ENCODE measurements around the gene THBS3. TPM values are rescaled to one million over a fixed set of nuclear protein-coding genes. Genes with fewer than 3 reads are reported as not detected.
"Not testable (repeated sequence)": the region's sequence is repeated elsewhere in the genome, so short reads cannot be mapped to it uniquely, and the experiment has no call there.

THBS3 gene
- polyA plus RNA-seq (ENCODE audit: insufficient read length) = 49.6 TPM
- long read RNA-seq, donor 1, partial matches to known transcripts = 0 of 2 reads
- long read RNA-seq, donor 1, other reads (novel, unspliced or antisense) = 0 of 2 reads
- long read RNA-seq, donor 2, partial matches to known transcripts = 0 of 1 reads
- long read RNA-seq, donor 2, other reads (novel, unspliced or antisense) = 0 of 1 reads
- long read RNA-seq, donor 3, partial matches to known transcripts = 0 of 2 reads
- long read RNA-seq, donor 3, other reads (novel, unspliced or antisense) = 0 of 2 reads
- long read RNA-seq, donor 4 = 0 reads
- long read RNA-seq, donor 5, partial matches to known transcripts = 0 of 1 reads
- long read RNA-seq, donor 5, other reads (novel, unspliced or antisense) = 0 of 1 reads
- long read RNA-seq, donor 6, partial matches to known transcripts = 0 of 3 reads
- long read RNA-seq, donor 6, other reads (novel, unspliced or antisense) = 0 of 3 reads
- long read RNA-seq, donor 7, partial matches to known transcripts = 0 of 3 reads
- long read RNA-seq, donor 7, other reads (novel, unspliced or antisense) = 0 of 3 reads
- long read RNA-seq, donor 8, partial matches to known transcripts = 0 of 1 reads
- long read RNA-seq, donor 8, other reads (novel, unspliced or antisense) = 0 of 1 reads

DNA sequence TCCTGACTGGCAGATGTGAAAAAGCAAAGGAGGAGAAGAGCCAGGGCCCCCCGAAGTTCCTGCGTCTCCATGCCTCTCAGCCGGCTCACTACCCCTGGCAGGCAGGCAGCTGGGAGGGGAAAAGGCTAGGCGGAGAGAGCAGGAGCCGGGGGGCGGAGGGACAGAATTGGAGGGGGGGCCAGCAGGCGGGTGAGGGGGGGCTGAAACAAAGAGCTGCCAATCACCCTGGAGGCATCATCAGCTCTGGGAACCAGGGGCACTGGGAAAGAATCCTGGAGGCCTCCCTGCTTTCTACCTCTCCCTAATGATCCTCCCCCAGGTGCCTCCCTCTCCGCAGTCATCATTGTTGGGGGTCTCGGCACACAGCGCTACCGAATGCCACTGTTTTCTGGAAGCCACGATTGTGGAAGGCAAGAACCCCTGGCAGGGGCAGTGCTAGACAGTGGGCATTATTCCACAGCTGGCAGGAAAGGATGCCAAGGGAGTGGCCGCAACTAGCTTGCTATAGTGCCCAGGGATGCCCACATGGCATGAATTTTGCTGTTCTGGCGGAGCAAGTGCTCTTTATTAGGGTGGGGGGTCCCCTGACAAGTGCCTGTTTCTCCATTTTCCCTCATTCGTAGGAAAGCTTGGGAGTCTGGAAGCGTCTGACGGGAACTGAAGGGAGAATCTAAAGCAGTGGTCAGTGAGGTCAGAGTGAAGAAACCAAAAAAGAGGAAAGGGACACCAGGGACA lies at the start of gene THBS3:
TSS of gene THBS3 (minus strand) at position 92 of the 735 bp plus-strand sequence. CDS start at position 71, 21 bp downstream.
- no peak for DNase-seq

DNA sequence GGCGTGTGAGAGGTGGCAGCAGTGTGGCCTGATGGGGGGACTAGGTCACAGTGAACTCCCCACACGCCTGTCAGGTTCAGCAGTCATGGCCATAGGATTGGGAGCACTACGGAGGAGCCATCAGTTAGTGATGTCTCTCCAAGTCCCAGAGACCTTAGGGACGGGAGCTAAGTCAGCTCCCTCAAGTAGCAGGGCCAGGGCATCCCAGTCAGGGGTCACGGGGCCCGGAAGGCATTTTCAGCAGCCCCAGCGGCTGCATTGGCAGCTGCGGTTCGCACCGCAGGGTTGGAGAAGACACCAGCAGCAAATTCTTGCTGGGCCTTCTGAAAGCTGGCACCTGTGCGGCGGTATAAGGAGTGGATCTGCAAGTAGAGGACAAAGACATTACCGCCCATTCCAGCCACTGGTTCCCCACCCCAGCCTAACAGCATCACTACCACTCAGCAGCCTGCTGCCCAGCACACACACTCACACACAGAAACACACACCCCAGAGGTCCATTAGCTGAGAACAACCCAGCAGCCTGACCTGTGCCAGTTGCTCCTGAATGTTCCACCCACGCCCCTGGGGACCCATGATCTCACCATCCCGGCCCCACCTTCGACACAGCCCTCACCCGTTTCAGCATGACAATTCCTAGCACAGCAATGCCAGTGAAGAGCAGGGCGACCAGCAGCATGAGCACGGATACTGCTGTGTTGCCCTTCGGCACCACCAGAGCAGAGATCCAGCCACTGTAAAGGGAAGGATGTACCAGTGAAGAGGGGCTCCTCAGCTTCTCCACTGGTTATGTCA lies 48.6 kb upstream of the THBS3 start:
- no peak for DNase-seq

DNA sequence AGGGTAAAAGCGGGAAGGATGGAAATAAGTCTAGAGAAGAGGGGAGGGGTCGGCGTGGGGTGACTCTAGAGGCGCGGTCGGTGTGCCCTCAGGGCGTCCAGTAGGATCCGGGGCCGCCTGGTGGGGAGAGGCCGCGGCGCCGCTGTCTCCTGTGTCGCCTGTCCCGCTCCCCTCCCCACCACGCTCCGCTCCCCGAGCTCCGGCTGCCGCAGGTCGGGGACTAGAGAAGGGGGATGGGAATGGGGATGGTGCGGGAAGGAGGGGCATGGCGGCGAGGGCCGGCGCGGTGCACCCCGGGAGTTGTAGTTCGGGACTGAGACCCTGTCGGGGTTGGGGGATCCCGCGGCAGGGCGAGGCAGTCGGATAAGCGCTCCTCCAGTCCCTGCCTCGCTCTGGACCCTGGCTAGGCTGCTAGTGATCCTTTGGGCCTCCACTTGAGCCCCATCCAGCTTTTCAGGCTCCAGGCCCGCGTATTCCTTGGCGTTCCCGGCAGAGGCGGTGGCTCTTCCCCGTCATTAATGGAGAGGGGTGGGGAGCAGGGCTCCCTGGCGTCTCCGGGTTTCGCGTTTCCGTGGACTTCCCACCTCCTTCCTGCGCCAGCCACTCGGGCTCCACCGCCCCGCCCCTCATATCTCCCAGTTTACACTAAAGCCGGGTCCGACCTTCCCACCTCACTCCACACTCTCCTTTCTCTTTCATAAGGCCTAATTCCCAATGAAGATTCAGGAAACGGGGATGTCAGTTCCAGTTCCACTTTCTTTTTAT lies 47.7 kb upstream of the THBS3 start, which contains the start of gene ENTREP3:
TSS of gene ENTREP3 (minus strand) at position 241 of the 765 bp plus-strand sequence. CDS start 606 bp downstream, outside the sequence.
- DNase-seq = peak; percentile 89

DNA sequence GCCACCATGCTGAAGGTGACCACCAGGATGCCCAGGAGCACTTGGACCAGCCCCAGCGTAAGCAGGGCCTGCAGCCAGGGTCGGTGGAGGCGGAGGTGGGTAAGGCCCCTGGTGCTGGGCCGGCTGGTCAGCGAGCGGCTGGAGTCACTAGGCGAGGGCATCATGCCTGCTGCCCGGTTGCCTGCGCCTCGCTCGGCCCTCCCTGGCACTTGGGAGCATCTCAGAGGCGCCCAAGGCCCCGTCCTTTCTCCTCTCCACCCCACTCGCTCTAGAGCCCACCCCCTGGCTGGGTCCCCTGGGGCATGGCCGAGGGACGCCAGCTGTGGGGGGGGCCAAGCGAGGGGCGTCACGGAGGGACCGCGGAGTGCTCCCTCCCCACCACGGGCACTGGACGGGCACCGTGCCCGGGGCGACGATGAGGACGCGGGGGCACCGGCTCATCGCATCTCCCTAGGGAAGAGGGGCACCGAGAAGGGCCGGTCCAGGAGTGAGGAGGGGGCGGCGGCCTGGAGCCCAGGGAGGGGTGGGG lies 47.1 kb upstream of the THBS3 start:
- DNase-seq = no peak

DNA sequence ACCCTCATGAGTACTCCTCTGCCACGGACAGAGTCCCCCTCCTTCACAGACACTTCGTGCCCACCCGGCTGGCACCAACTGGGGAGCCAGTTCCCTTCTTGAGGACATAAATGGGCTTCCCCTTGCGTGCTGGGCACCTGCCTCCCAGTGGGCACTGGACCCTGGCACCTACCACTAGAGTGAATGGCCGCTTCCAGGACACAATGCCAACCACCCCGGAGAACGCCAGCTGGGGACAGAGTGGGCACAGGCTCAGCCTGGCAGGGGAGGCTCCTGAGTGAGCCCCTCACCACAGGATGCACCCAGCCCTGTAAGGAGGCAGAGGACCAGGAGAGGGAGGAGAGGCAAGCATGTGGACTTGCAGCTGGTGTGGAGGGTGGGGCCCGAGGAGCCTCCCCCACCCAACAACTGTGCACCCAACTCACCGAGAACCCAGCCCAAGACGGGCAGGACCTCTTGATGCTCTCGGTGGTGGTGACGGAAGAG lies 46.6 kb upstream of the THBS3 start:
- DNase-seq = no peak

DNA sequence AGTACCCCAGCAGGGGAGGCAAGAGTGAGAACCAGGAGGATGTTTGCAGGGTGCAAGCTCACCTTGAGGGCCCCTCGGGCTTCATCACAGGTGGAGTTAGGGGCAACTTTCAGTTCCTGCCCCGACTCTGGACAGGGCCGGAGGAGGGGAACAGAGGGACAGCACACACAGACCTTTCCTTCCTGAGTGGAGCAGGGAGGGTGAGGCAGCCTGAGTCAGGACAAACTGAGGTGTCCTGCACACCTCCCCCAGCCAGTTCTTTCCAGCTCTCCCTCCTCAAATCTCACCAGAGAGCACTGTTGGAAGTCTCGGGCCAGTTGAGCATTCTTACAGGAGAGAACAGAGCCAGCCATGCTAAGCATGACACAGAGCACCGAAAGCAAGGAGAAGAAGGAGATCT lies 46.1 kb upstream of the THBS3 start:
- DNase-seq = no peak

DNA sequence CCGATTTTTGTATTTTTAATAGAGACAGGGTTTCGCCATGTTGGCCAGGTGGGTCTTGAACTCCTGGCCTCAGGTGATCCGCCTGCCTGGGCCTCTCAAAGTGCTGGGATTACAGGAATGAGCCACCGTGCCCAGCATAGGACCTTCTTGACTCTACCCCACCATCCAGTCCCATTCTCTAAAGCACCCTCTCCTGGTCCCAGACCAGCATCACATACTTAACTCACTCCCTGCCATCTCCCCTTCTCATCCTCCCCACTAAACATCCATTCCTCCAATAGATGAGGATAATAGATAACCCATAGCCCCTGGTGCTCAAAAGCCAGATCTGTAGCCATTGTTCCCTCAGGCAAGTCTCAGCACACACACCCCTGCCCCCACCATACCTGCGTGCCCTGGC lies 45.5 kb upstream of the THBS3 start:
- no peak for DNase-seq

DNA sequence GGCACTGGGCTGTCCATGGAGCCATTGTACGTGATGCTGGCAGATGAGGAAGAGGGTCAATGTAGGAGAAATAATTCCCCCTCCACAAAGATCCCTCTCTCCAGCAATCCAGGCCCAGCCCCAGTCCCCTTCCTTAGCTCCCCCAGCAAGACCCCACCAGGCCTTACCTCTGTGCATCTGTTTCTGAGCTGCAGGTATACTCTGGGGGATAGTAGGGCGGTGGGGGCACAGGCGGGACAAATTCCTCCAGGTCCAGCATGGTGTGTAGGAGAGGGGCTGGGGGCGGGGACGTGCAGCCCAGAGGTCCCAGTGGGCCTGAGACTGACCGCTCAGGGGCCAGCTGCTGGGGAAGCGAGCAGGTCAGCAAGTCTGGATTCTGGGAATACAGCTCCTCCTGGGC lies 43.9 kb upstream of the THBS3 start:
- DNase-seq = no peak

DNA sequence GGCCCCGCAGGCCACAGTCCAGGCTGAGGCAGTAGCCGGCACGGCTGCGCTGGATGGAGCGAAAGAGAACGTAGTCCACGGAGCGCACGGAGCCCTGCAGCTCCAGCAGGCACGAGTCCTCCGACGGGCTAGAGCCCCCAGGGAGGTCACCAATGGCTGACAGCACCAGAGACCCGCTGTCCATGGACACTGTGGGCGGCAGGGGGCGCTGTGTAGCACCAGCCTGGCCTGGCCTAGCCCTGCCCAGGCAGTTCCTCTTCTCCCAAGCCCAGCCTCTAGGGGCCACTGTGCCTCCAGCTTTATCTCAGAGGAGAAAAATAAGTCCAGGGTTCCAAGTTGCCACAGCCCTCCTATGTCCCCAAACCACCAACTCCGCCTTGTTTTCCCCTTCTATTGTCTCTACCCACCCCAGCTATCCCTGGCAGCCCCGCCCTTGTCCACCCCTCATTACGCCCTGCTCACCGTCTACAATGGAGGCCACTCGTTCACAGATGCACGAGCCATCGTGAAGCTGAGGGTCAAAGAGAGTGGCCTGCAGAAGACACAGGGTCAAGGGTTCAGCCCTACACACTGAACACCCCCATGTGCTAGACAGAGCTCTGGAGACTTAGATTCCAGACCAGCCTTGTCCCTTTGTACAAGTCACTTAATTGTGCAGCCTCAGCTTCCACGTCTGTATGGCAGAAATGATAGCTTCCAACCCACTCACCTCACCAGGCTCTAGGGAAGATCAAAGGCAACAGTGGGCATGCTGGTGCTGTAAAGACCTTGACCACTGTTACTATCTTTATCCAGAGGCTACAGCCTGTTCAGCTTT lies 43.1 kb upstream of the THBS3 start:
- DNase-seq = peak; percentile 94

DNA sequence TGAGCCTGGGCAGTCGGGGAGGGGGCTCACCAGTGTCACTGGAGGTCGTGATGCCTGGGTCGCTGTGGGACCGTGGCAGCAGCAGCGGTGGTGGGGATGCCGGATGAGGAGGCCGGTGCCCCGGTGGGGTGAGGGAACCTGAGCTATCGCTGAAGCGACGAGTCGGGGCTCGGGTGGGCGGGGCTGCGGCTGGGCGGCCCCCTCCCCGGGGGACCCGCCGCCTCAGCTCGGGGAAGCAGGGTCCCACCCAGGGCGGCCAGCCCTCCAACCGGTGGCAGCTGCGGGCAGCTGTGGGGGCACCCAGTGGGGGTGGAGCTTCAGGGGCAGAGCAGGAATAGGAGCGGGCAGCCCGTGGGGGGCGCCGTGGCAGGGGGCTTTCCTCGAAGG lies 42.5 kb upstream of the THBS3 start:
- DNase-seq = no peak

DNA sequence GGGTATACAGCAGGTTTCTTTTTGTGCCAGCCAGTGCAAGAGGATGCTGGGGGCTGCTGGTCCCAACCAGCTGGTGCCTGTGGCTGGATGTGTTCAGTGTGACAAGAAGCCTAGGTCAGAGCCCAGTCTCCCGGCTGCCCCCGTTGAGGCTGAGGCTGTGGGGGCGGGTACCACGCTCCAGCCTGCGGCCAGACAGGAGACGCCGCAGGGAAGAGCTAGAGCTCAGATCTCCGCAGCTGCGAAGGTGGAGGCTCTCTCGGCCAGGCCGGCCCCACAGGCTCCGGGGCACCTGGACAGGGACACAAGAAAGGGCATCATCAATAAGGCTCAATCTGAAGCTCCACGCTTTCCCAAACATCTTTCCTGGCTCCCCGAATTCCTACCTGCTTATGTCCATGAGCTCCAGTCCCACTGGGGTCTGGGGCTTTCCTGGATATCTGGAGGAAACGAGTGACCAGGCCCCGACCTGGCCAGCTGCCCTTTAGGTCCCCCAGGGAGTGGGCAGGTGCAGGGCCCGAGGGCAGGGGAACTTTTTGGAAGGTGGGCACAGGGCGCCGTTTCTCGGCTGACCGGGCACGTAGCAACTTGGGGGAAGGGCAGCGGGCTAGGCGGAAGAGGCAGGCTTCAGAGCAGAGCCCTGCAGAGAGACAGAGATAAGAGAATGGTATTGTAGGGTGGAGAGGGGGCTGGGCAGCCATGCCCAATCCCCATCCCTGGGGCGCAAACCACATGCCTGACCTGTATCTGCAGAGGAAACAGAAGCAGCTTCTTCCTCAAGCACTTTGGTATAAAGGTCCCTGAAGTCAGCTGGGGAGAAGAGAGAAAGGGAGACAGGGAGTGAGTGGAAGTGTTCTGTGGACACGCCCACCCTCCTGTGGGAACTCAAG lies 40.2 kb upstream of the THBS3 start:
- no peak for DNase-seq

DNA sequence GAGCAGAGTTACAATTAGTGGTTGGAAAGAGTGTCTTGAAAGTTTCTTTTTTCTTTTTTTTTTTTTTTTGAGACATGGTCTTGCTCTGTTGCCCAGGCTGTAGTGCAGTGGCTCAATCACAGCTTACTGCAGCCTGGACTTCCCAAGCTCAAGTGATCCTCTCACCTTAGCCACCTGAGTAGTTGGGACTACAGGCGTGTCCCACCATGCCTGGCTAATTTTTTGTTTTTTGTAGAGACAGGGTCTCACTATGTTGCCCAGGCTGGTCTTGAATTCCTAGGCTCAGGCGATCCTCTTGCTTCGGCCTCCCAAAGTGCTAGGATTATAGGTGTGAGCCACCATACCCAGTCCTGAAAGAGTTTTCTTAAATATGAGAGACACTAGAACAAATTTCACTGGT lies 39.1 kb upstream of the THBS3 start:
- DNase-seq = not testable (repeated sequence)

DNA sequence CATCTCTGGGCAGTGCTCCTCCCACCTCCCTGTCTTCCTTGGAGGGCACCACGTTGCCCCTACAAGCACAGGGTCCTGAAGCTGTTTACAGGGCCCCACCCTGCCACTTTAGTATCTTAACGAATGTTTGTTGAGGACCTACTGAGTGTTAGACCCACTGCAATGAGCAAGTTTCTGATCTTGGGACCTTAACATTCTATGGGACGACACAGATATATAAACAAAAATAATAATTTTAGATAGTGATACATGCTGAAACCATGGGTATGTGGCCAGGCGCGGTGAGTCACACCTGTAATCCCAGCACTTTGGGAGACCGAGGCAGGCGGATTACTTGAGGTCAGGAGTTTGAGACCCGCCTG lies 37.4 kb upstream of the THBS3 start:
- DNase-seq = no peak

DNA sequence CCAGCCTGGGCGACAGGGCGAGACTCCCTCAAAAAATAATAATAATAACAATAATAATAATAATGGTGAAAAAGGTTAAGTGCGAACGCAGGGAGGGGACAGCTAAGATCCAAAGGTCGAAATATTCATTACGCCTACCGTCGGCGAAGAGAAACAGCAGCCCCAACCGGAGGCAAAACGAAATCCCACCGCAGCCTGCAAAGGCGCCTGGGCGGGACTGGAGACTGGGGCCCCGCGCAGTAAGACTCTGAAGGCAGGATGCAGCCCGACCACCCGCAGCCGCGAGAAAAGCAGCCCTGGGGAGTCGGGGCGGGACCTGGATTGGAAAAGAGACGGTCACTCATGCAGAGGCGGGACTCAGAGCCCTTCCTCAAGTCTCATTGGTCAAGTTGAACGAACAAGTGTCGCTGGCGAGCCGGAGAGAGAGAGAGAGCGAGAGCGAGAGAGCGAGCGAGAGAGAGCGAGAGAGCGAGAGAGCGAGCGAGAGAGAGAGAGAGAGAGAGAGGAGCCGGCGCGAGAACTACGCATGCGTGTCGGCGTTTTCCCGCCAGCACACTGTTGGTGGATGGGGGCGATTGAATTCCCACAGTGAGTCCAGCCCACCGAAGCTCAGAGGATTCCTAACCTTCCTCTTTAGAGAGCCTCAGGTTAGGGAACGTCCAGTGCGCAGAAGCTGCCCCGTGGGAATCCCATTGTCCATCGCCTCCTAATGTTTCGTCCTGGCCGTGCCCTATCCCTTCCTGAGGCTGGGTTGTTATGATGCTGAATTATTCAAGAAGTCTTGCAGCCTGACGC lies 36.9 kb upstream of the THBS3 start:
- DNase-seq = peak; percentile 100

DNA sequence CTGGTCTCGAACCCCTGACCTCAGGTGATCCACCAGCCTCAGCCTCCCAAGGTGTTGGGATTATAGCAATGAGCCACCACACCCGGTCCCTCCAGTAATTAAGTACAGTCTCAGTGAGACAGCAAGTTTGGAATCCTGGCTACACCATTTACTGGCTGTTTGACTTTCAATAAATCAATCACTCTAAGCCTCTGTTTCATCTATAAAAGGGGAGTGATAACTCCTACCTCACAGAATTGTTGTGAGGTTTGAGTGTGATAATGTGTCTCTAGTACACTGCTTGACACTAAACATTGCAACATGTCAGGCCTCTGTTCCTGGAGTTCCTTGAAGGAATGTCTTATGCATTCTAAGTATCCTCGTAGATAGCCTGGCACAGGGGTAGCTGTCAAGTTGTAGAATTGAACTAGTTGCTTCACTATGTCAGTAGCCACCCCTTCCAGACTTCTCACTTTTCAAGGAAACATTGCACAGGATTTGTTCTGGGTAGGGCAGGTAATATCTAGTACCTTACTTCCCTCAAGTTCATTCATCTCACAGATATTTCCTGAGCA lies 35.2 kb upstream of the THBS3 start:
- DNase-seq = no peak

DNA sequence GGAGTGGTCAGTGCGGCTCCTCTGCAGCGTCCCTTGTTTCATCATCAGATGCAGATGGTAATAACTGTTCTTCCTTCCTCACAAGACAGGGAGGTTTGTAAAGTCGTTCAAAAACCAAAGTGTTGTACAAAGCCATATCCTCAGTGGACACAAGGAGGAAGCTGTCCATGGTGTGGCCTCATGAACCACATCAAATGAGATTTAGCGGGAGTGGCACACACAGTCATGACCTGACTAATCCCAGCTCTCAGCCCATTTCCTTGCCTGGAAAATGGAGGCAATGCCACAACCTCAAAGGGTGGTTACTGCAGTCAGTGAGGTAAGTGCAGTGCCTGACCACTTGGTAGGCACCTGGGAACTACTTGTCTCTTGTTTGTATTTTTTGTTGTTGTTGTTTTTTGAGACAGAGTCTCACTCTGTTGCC lies 34.2 kb upstream of the THBS3 start:
- DNase-seq = no peak

DNA sequence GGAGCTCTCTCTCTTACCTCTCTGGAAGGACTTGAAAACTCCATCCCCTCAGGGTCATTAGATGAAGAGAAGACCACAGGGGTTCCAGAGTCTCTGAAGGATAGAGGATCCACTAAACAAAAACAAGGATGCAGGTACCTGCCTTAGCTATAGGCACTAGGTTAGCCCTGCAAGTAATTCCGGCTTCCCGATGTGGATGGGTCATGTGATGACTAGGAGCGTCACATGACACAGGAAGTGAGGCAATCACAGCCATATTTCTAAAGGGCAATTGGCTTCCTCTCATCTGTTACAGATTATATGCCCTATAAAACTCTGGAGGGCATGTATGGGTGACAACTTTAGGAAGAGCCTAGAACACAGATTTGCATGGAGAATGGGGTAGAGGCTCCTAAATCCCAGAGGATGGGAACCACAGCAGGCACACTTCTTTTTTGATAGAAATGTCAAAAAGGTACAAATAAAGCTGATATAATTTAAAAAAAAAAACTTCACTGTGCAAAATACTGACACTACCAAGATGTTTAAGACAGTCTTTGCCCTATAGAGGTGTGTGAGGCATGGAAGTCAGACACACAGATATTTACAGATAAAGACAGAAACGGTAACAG lies 33.5 kb upstream of the THBS3 start:
- DNase-seq = peak; percentile 77

Data from left kidney (tissue), 8 donors.